Measurements from ENCODE around the gene SLC12A7.
"Not testable (repeated sequence)": the region's sequence is repeated elsewhere in the genome, so short reads cannot be mapped to it uniquely, and the experiment has no call there.

SLC12A7 gene

DNA sequence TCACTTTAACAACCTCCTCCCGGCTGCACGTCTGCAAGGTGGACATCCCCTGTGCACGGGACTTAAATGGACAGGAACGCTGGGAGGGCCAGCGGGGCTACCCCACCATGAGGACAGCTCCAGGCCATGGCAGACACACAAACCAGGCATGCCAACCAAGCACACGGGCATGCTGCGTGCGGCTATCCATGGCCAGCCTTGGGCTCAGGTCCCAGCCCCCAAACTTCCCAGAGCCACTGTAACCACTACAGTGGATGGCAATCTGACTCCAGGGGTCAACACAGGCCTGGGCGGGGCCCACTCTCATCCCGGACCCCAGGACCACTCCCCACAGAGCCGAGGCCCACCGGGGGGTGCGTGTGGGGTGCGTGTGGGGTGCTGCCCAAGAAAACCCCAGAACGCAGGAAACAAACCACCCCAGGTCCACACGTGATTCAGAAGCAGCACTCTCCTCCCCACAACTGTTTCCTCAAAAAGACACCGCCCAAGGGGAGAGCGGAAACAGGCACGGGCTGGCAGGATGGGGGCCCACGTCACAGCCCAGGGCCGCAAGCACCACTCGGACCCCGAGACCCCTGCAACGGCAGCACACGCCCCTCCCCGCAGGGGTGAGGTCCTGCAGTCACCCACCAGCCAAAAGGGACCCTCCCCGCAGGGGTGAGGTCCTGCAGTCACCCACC, 7.4 kb downstream of the SLC12A7 start:
- Histone ChIP-seq H3K9ac (ENCODE audit: low read length) (no peak overlapping the region), H3K27ac (ENCODE audit: low read length) (no peak overlapping the region), H3K27me3 (ENCODE audit: control insufficient read depth, insufficient read depth, low read length) (no peaks in the 10 kb centered on the region), H3K4me1 (ENCODE audit: control insufficient read depth, low read depth, low read length) (peaks cover 57% of the 10 kb centered on the region), H3K9me3 (ENCODE audit: control insufficient read depth, low read depth, low read length) (no peaks in the 10 kb centered on the region), H3K4me3 (ENCODE audit: low read length) (no peak overlapping the region), H3K36me3 (ENCODE audit: control insufficient read depth, low read depth, low read length) (no peaks in the 10 kb centered on the region)

DNA sequence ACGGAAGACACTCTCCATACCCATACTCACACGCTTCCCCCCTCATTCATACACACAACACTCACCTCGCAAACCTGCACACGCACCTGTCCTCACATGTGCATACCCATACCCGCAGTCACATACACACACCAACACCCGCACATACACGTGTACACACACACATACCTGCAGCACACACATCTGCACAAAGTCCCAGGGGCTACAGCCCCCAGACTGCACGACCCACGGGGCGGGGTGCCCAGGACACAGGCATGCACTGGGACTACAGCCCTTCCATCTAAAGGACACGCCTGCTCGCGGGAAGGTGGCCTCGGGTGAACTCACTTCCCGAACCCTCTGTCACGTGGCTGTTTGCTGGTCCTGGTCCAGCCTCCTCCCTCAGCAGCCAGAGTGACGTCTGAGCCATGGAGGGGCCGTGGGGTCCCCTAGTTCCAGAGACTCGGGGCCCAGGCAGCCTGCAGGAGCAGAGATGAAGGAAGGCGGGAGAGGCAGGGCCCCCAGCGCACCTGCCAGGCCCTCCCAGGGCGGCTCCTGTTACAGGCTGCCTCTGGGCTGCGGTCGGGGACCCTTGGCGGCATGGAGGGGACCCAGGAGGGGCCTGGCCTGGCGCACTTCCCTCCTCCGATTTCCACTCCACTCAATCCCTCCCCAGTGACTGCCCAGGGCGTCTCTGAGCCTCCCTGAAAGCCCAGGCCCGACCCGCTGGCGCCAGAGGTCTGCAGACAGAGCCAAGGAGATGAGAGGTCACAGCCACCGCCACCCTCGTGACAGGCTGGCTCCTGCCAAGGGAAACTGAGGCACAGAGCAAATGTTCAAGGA, 8.1 kb downstream of the SLC12A7 start:
- H3K9me3 ChIP-seq (ENCODE audit: control insufficient read depth, low read depth, low read length), result no peaks in the 10 kb centered on the region
- H3K27me3 ChIP-seq (ENCODE audit: control insufficient read depth, insufficient read depth, low read length), result no peaks in the 10 kb centered on the region
- peaks cover 62% of the 10 kb centered on the region for H3K4me1 ChIP-seq (ENCODE audit: control insufficient read depth, low read depth, low read length)
- no peak overlapping the region for H3K27ac ChIP-seq (ENCODE audit: low read length)
- H3K36me3 ChIP-seq (ENCODE audit: control insufficient read depth, low read depth, low read length), result no peaks in the 10 kb centered on the region
- no peak overlapping the region for H3K9ac ChIP-seq (ENCODE audit: low read length)
- H3K4me3 ChIP-seq (ENCODE audit: low read length), result no peak overlapping the region

DNA sequence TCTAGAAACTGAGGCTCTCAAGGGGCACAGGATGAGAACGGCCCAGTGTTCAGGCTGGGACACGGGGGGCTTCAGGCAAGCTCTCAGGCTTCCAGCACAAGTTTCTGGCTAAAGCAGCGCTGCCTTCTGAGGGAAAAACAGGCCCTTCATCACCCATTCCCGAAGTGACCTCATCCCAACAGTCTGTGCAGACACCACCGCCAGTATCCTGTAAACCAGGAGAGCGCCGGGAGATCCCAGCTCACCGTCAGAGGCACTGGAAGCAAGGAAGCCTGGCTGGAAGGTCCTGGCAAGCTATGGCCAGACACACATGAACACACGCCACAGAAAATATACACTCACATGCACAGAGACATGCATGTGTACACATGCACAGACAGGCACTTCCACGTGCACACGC, 8.8 kb downstream of the SLC12A7 start:
- H3K27ac ChIP-seq (ENCODE audit: low read length), result no peak overlapping the region
- no peak overlapping the region for H3K4me3 ChIP-seq (ENCODE audit: low read length)
- peaks cover 64% of the 10 kb centered on the region for H3K4me1 ChIP-seq (ENCODE audit: control insufficient read depth, low read depth, low read length)
- H3K27me3 ChIP-seq (ENCODE audit: control insufficient read depth, insufficient read depth, low read length), result no peaks in the 10 kb centered on the region
- no peaks in the 10 kb centered on the region for H3K36me3 ChIP-seq (ENCODE audit: control insufficient read depth, low read depth, low read length)
- H3K9ac ChIP-seq (ENCODE audit: low read length), result no peak overlapping the region
- no peaks in the 10 kb centered on the region for H3K9me3 ChIP-seq (ENCODE audit: control insufficient read depth, low read depth, low read length)

DNA sequence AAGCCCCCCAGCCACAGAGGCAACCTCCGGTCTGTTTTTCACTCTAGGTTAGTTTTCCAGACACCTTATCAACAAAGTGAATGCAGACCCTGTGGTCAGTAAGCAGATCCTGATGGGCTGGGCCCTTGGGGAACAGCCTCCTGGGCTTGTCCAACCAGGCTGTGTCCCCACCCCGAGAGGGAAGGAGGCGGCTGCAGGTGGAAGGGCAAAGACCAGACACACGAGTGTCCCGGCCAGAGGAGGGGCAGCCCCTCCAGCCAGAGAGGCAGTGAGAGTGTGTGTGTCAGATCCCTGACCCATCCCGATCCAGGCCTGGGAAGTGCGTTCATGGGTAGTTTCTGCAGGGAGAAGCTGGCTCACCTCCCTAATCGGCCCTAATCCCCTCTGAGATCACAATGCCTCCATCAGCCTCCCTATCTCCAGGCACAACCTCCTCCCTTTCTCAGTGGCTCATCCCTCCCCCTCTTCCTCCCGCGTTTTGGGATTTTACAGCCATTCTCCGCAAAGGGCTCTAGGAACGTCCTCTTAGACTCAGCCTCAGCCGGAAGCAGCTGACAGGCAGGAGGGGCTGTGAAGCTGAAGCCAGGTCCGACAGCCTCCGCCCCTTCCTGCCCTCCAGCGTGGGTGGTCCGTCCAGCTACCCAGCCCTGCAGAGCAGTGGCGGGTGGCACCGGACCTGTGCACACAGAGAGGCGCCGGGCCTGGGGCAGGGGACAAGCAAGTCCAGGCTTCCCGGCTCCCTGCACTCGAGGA, 9.7 kb downstream of the SLC12A7 start:
- no peak overlapping the region for H3K27ac ChIP-seq (ENCODE audit: low read length)

DNA sequence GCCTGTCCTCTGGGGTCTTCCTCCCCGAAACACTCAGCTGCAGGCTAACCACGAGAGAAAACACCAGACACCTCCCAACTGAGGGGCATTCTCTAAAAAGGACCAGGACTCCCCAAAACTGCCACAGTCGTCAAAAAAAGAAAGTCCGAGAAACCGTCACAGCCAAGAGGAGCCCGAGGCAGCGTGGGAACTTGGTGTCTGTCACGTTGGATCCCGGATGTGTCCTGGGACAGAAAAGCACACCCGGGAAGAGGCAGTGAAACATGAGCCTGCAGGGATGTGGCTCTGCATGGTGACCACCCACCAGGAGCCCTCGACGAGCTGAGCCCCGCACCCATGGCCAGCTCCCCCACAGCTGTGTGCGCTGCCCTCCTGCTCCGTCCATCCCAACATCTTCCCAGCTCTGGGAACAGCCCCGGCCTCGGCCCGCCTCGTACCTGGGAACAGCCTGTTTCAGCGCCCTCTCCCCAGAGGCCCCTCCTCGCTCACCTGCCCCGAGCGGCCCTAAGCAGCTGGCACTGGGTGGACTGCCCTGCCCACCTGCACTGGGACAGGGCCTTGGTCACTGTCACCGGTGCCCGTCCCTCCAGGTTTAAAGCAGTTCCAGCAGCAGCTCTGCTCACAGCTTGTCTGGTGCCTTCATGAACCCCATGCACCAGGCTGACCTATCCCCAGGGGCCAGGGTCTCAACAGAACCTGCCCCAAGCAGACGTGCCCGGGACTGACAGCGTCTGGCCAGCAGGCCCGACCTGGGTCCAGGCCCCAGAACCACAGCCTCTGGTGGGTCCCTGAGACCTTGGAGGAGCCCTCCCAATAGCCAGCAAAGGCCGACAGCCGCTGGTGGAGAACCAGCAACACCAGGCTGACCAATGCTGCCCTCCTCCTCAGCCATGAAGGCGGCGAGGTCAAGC, 10.9 kb downstream of the SLC12A7 start:
- H3K4me3 ChIP-seq (ENCODE audit: low read length), result no peak overlapping the region
- no peak overlapping the region for H3K27ac ChIP-seq (ENCODE audit: low read length)
- no peaks in the 10 kb centered on the region for H3K9me3 ChIP-seq (ENCODE audit: control insufficient read depth, low read depth, low read length)
- peaks cover 2% of the 10 kb centered on the region for H3K36me3 ChIP-seq (ENCODE audit: control insufficient read depth, low read depth, low read length)
- H3K4me1 ChIP-seq (ENCODE audit: control insufficient read depth, low read depth, low read length), result peaks cover 60% of the 10 kb centered on the region
- no peaks in the 10 kb centered on the region for H3K27me3 ChIP-seq (ENCODE audit: control insufficient read depth, insufficient read depth, low read length)
- H3K9ac ChIP-seq (ENCODE audit: low read length), result no peak overlapping the region

More for the DNA sequence above, 9.7 kb downstream of the SLC12A7 start:
- Histone ChIP-seq H3K4me1 (ENCODE audit: control insufficient read depth, low read depth, low read length) (peaks cover 64% of the 10 kb centered on the region), H3K36me3 (ENCODE audit: control insufficient read depth, low read depth, low read length) (no peaks in the 10 kb centered on the region), H3K4me3 (ENCODE audit: low read length) (no peak overlapping the region), H3K27me3 (ENCODE audit: control insufficient read depth, insufficient read depth, low read length) (no peaks in the 10 kb centered on the region), H3K9ac (ENCODE audit: low read length) (no peak overlapping the region), H3K9me3 (ENCODE audit: control insufficient read depth, low read depth, low read length) (no peaks in the 10 kb centered on the region)

DNA sequence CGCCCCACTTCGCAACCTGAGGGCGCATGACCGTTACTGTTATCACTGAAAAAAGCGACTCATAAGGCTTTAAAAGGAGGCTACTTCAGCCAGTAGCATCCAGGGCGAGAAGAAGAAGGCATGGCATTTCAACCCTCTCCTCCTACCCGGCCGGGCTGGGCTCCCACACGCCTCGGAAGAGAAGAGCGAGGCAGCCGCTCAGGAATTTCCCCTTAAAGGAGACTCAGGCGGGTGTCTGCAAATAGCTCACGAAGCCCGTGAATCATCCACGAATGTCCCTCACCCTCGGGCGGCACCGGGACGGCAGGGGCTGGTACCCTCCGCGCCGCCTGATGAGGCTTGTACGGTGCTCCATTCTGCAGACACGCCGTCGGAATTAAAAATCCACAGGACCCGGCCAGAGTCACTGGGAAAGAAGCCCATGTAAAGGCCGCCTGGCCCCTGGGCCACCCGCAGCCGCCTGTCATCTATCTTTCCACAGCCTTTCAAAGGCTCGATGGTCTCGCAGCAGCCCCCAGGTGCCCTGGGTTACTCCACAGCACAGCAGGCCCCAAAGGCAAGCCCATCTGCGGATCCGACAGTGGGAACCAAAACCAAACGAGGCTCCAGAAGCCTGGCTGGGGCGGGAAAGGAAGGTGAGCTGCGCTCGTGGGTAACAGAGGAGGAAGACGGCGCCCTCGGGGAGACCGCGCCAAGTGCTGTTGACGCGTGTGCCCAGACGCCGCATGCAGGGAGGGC, 11.8 kb downstream of the SLC12A7 start:
- H3K9me3 ChIP-seq (ENCODE audit: control insufficient read depth, low read depth, low read length), result no peaks in the 10 kb centered on the region
- no peak overlapping the region for H3K4me3 ChIP-seq (ENCODE audit: low read length)
- no peak overlapping the region for H3K27ac ChIP-seq (ENCODE audit: low read length)

DNA sequence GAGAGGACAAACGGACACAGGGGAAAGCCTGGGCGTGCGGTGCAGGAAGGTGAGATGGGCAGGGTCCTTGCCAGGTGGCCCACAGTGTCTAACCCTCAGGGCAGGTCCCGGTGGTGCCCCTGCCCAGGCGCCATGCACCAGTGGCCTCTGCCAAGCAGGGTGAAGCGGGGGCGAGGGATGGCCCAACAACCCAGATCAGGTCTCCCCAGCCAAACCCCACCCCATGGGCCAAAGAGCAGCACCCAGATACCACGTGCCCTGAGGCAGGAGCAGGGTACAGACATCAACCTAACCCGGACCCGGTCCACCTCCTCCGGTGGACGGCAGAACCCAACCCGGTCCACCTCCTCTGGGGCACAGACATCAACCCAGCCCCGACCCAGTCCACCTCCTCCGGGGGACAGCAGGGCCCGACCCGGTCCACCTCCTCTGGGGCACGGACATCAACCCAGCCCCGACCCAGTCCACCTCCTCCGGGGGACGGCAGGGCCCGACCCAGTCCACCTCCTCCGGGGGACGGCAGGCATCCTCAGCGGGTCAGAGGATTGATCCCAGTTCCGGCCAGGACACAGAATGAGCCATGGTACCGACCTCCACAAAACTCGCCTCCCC, 12.8 kb downstream of the SLC12A7 start:
- H3K4me3 ChIP-seq (ENCODE audit: low read length), result no peak overlapping the region
- peaks cover 5% of the 10 kb centered on the region for H3K36me3 ChIP-seq (ENCODE audit: control insufficient read depth, low read depth, low read length)
- no peak overlapping the region for H3K27ac ChIP-seq (ENCODE audit: low read length)
- no peak overlapping the region for H3K9ac ChIP-seq (ENCODE audit: low read length)
- H3K4me1 ChIP-seq (ENCODE audit: control insufficient read depth, low read depth, low read length), result peaks cover 66% of the 10 kb centered on the region
- no peaks in the 10 kb centered on the region for H3K27me3 ChIP-seq (ENCODE audit: control insufficient read depth, insufficient read depth, low read length)
- H3K9me3 ChIP-seq (ENCODE audit: control insufficient read depth, low read depth, low read length), result no peaks in the 10 kb centered on the region

More for the DNA sequence above, 11.8 kb downstream of the SLC12A7 start:
- Histone ChIP-seq H3K9ac (ENCODE audit: low read length) (no peak overlapping the region), H3K4me1 (ENCODE audit: control insufficient read depth, low read depth, low read length) (peaks cover 63% of the 10 kb centered on the region), H3K36me3 (ENCODE audit: control insufficient read depth, low read depth, low read length) (peaks cover 5% of the 10 kb centered on the region), H3K27me3 (ENCODE audit: control insufficient read depth, insufficient read depth, low read length) (no peaks in the 10 kb centered on the region)

DNA sequence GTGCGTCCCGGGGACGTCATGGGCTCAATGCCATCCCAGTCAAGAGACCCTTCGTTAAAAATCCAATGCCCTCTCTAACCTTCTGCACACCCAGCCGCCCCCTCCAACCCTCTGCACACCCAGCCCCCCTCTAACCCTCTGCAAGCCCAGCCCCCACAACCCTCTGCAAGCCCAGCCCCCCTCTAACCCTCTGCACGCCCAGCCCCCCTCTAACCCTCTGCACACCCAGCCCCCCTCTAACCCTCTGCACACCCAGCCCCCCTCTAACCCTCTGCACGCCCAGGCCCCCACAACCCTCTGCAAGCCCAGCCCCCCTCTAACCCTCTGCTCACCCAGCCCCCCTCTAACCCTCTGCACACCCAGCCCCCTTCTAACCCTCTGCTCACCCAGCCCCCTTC, 13.9 kb downstream of the SLC12A7 start:
- H3K4me1 ChIP-seq (ENCODE audit: control insufficient read depth, low read depth, low read length), result peaks cover 66% of the 10 kb centered on the region

DNA sequence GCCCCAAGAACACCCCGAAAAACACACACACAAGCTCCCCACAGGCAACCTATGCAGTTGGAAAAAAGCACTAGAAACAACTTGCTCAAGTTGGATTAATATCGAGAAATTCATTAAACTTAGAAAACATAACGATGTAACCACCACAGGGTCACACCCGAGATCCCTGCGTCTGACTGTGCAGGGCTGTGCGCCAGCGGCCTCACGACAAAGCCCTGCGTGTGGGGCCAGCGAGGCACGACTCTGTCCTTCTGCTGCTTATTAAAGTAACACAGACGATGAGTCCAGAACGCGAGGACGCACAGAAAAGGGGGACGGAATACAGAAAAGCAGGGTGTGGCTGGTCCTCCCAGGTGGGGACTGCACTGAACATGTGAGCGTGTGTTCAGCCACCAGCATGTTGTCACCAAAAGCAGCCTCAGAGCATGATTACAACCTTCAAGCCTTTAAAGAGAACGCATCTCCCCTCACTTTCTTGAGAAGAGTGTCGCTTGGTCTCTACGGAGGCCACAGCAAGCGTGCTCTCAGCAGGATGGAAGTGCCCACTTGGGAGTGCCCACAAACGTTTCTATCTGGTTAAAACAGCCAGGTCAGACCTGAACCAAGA, 14.4 kb downstream of the SLC12A7 start:
- no peaks in the 10 kb centered on the region for H3K27me3 ChIP-seq (ENCODE audit: control insufficient read depth, insufficient read depth, low read length)
- no peak overlapping the region for H3K9ac ChIP-seq (ENCODE audit: low read length)
- H3K27ac ChIP-seq (ENCODE audit: low read length), result no peak overlapping the region
- H3K4me3 ChIP-seq (ENCODE audit: low read length), result no peak overlapping the region
- H3K4me1 ChIP-seq (ENCODE audit: control insufficient read depth, low read depth, low read length), result peaks cover 64% of the 10 kb centered on the region
- H3K9me3 ChIP-seq (ENCODE audit: control insufficient read depth, low read depth, low read length), result no peaks in the 10 kb centered on the region
- peaks cover 8% of the 10 kb centered on the region for H3K36me3 ChIP-seq (ENCODE audit: control insufficient read depth, low read depth, low read length)

More for the DNA sequence above, 13.9 kb downstream of the SLC12A7 start:
- H3K36me3 ChIP-seq (ENCODE audit: control insufficient read depth, low read depth, low read length); H3K9ac ChIP-seq (ENCODE audit: low read length); H3K4me3 ChIP-seq (ENCODE audit: low read length); H3K27me3 ChIP-seq (ENCODE audit: control insufficient read depth, insufficient read depth, low read length); H3K9me3 ChIP-seq (ENCODE audit: control insufficient read depth, low read depth, low read length); H3K27ac ChIP-seq (ENCODE audit: low read length): not testable (repeated sequence)

DNA sequence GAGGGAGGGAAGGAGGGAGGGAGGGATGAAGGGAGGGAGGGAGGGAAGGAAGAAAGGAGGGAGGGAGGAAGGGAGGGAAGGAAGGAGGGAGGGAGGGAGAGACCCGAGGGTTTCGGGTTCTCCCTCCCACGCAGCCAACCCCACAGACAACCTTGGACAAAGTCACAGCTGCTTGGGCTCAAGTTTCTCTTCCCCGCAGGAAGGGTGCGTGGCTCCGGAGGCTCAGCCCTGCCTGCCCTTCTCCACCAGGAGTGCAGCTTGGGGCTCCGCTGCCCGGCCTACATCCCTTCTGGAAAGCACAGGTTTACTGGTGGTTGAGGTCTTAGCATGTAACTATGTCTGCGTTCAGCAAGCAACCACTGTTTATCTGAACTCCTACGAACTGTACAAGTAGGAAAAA, 15.0 kb downstream of the SLC12A7 start:
- H3K27me3 ChIP-seq (ENCODE audit: control insufficient read depth, insufficient read depth, low read length), result no peaks in the 10 kb centered on the region
- peaks cover 11% of the 10 kb centered on the region for H3K36me3 ChIP-seq (ENCODE audit: control insufficient read depth, low read depth, low read length)
- H3K27ac ChIP-seq (ENCODE audit: low read length), result no peak overlapping the region
- no peak overlapping the region for H3K9ac ChIP-seq (ENCODE audit: low read length)
- H3K9me3 ChIP-seq (ENCODE audit: control insufficient read depth, low read depth, low read length), result no peaks in the 10 kb centered on the region
- H3K4me1 ChIP-seq (ENCODE audit: control insufficient read depth, low read depth, low read length), result peaks cover 57% of the 10 kb centered on the region
- H3K4me3 ChIP-seq (ENCODE audit: low read length), result no peak overlapping the region

Data from iPS-18a (cell line).